H1 (cell line): Measurements from ENCODE around the gene ZBTB44. TPM values are rescaled to one million over a fixed set of nuclear protein-coding genes. Genes with fewer than 3 reads are reported as not detected.

Experiments
- ATF2 ChIP-seq: IDR thresholded peaks from 2 replicates; pipeline ENCODE4 v1.6.1; 2012; ENCODE audit warnings: low read length, inconsistent platforms
- CHD1 ChIP-seq: IDR thresholded peaks from 2 replicates; pipeline ENCODE4 v1.6.1; 2012; ENCODE audit warnings: low read depth, low read length, improper control_type of control experiment
- JUND ChIP-seq: IDR thresholded peaks from 2 replicates; pipeline ENCODE4 v1.6.1; 2011; ENCODE audit warnings: mild to moderate bottlenecking, improper control_type of control experiment, low read length
- KDM1A ChIP-seq: fragments of 200-600, 300-600 bp; sonication (generic); IDR thresholded peaks from 2 replicates; pipeline ENCODE4 v1.7.1; 2016; ENCODE audit warnings: mild to moderate bottlenecking, low read length, borderline replicate concordance
- SIX5 ChIP-seq: IDR thresholded peaks from 2 replicates; pipeline ENCODE4 v1.6.1; 2011; ENCODE audit warnings: mild to moderate bottlenecking, low read depth, low read length
- polyA plus RNA-seq, 7 experiments: library from polyadenylated mRNA; depleted of rRNA in 3 of 7; stranded (reverse) in 5 of 7; unstranded in 2 of 7; fragments of >200 nt in 5 of 7; fragments of 200-250 nt in 2 of 7; gene quantifications; 1 replicate in 5 of 7; 2 replicates in 1 of 7; 4 replicates in 1 of 7; pipeline versions ENCODE4 v1.2.1 to v1.2.3, GENCODE V29; 2011 to 2013; ENCODE audit warnings: missing spikeins in 2 of 7, mixed read lengths in 2 of 7
- total RNA-seq: library from RNA; stranded (reverse); fragmentation: NEBNext Ultra II Directional; extraction: Animal tissue kit (Norgen Biotek cat#: 25700); gene quantifications from 2 replicates; pipeline ENCODE4 v1.2.1, GENCODE V29; 2021

ZBTB44 gene
- total and polyA plus RNA-seq, 2 of the 8 experiments (the other 6 are each of a cell fraction or from before 2014, with no cell fraction given) = 37.2 to 158 TPM

- no peak for TF ChIP-seq CHD1
- no peak for TF ChIP-seq SIX5
- TF ChIP-seq KDM1A = no peak
- no peak for TF ChIP-seq JUND
- no peak for TF ChIP-seq ATF2
Measured at GRCh38 chr11:130347261-130347660, 32.5 kb upstream of the ZBTB44 start (continued).
